NCI-H345 (cell line): ENCODE data around the gene LASP1.
"Not testable (repeated sequence)": the region's sequence is repeated elsewhere in the genome, so short reads cannot be mapped to it uniquely, and the experiment has no call there.

Source experiments
- DNase-seq: peaks from one replicate; lab custom pipeline; 2025; lab: John Stamatoyannopoulos, UW

LASP1 gene

DNA sequence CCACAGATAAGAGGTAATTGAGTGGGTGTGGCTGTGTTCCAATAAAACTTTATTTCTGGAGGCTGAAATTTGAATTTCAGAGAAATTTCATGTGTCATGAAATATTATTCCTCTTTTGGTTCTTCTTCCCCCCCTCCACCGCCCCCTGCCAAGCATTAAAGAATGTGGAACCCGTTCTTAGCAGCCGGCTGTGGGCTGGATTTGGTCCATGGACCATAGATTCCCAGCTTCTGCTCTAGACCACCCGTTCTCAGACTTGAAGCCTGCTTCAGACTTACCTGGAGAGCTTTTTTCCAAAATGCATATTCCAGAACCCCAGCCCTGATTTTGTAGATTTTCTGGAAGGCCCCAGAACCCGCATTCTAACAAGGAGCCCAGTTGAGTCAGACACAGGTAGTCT, 40.5 kb downstream of the LASP1 start:
- no peak for DNase-seq

DNA sequence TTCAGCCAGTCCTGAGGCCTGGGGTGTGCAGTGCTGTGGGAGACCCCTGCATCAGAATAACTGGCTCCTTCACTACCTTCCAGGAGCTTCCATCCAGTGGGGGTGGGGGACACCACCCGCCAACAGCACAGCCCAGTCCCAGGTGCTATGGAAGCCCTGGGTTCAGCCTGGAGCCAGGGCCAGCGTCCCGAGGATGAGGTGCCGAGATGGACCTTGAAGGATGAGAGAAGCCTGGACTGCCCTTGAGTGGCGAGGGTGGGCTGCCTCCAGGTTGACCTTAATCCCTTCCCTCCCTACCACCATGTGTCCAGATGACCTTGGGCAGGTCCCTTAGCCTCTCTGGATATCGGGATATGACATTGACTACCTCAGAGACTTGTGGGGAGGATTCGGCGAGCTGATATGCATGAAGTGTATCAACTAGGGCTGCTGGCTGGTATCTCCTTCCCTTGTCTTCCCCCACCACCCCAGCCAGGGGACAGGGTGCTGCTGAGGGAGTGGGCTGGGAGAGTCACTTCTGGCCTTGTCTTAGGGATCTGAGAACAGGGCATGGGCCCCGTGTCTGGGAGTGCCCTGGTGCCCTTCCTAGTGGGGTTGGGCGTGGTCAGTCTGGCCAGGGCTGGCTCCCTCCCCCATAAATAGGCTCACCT, 41.3 kb downstream of the LASP1 start:
- DNase-seq, result no peak

DNA sequence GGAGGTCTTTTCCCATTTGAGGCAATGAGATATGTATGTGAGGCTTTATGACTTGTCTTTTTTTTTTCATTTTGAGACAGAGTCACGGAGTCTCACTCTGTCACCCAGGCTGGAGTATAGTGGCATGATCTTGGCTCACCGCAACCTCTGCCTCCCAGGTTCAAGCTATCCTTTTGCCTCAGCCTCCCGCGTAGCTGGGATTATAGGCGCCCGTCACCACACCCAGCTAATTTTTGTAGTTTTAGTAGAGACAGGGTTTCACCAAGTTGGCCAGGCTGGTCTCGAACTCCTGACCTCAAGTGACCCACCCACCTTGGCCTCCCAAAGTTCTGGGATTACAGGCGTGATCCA, 41.8 kb downstream of the LASP1 start:
- not testable (repeated sequence) for DNase-seq

DNA sequence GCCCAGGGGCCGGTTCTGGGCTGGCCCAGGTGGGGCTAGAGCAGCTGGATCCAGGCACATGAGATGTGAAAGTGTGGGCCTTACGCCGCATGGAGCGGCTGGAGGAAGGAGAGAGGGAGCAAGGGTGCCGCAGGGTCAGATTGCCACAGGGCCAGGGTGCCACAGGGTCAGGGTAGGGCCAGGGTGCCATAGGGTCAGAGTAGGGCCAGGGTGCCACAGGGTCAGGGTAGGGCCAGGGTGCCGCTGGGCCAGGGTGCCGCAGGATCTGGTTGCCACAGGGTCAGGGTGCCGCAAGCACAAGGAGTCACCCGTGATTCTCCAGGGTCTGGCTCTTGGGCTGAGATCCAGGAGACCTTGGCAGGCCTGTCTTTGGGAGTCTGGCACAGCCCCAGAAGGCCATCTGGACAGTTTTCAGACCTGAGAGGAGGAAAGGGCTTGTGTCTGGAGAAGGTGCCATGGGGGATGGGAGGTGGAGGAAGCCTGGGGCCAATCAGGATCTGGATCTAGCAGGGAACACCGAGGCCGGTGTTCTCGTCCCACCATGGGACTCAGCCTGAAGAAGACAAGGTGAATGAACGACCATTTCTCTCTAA, 42.5 kb downstream of the LASP1 start:
- no peak for DNase-seq

DNA sequence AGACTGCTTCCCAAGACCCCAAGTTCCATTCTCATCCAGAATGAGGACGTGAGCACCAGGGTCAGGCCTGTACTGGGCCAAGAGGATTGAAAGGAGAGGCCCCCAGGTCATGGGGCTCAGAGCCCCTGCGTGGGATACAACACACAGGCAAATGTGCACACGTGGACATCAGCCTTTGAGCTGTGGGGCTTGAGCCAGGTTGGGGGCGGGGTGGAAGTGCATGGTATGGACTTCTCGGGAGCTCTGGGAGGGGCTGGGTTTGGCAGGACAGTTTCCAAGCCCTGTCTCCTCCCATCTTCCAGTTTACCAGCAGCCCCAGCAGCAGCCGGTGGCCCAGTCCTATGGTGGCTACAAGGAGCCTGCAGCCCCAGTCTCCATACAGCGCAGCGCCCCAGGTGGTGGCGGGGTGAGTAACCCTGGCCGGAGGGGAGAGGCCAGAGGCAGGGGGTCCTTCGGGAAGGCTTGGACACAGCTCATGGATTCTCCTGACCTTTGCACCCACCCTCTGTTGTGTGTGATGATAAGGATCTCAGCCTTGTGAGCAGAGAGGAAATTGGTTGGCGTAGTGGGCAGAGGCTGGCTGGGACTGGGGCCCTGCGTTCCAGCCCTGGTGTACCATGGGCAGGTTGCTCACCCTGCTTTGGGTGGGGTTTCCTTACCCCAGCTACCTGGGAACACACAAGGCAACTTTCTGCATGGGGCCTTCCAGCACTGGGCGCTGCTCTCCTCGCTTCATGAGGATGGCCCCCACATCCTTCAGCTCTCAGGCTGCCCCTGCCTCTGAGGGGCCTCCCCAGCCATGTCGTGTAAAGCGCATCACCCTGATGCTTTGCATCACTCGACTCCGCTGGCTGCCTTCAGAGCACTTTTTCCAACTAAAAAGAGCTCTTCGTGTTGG, 45.1 kb downstream of the LASP1 start:
- DNase-seq, result no peak

DNA sequence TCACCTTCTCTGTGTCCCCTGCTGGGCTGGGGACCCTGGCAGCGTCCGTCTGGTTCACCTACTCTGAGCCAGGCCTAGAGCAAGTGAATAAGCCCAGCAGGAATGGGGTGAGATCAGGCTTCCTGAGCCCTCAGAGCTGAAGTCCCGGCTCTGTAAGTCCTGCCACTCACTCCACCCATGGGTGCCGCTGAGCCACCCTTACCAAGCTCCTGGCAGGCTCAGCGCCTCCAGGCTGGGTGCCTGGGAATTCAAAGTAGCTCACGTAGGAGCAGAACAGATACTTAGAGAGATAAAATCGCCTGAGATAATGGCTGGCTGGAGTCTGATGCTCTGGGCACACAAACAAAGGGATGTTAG, 45.8 kb downstream of the LASP1 start:
- DNase-seq, result no peak

DNA sequence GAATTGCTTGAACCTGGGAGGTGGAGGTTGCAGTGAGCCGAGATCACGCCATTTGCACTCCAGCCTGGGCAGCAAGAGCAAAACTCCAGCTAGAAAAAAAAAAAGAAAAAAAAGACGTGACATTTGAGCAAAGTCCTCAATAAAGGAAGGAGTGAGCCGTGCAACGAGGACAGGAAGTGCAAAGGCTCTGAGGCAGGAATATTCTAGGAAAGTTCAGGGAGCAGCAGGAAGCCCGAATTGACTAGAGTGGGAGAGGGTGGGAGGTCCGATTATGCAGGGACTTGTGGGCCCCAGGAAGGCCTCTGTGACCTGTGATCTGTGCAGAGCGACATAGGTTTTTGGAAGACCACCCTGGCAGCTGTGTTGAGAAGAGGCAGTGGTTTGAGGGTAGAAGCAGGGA, 46.9 kb downstream of the LASP1 start:
- no peak for DNase-seq

DNA sequence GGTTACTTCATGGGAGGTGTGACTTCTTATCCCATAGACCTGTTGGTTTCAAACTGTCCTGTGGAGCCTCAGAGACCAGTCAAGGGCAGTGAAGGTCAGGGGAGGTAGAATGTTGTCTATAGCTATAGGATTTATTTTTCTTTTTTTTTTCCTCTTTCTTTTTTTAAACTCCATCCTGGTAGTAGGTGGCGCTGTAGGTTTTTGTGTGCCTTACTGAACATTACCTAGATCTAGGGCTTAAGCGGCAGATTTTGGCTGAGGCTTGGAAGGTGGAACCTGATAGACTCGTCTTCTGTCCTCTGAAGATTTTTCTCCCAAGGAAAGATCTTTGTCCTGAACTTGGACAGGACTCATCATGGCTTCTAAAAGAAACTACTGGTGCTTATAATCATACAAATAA, 47.4 kb downstream of the LASP1 start:
- DNase-seq, result no peak

DNA sequence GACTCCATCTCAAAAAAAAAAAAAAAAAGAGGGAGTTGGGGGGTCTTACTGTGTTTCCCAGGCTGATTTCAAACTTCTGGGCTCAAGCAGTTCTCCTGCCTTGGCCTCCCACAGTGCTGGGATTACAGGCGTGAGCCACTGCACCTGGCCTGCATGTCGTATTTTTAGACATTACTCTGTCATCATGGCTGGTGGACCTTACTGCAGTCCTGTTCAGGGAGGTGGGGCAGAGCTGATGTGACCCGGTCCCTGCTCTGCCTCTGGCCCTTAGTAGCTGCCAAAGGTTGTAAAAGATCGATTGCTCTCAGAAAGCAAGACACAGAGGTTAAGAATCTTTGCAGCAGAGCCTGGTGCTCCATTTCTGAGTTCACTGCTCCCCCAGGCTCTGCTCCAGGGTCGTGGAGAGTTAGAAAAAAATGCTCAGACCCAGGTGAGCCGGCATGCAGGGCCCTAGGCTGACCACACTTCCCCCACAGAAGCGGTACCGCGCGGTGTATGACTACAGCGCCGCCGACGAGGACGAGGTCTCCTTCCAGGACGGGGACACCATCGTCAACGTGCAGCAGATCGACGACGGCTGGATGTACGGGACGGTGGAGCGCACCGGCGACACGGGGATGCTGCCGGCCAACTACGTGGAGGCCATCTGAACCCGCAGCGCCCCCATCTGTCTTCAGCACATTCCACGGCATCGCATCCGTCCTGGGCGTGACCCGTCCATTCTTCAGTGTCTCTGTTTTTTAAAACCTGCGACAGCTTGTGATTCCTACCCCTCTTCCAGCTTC, 48.5 kb downstream of the LASP1 start:
- DNase-seq, result no peak

DNA sequence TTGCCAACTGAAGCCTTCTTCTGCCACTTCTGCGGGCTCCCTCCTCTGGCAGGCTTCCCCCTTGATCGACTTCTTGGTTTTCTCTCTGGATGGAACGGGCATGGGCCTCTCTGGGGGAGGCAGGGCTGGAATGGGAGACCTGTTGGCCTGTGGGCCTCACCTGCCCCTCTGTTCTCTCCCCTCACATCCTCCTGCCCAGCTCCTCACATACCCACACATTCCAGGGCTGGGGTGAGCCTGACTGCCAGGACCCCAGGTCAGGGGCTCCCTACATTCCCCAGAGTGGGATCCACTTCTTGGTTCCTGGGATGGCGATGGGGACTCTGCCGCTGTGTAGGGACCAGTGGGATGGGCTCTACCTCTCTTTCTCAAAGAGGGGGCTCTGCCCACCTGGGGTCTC, 49.1 kb downstream of the LASP1 start:
- DNase-seq, result no peak

DNA sequence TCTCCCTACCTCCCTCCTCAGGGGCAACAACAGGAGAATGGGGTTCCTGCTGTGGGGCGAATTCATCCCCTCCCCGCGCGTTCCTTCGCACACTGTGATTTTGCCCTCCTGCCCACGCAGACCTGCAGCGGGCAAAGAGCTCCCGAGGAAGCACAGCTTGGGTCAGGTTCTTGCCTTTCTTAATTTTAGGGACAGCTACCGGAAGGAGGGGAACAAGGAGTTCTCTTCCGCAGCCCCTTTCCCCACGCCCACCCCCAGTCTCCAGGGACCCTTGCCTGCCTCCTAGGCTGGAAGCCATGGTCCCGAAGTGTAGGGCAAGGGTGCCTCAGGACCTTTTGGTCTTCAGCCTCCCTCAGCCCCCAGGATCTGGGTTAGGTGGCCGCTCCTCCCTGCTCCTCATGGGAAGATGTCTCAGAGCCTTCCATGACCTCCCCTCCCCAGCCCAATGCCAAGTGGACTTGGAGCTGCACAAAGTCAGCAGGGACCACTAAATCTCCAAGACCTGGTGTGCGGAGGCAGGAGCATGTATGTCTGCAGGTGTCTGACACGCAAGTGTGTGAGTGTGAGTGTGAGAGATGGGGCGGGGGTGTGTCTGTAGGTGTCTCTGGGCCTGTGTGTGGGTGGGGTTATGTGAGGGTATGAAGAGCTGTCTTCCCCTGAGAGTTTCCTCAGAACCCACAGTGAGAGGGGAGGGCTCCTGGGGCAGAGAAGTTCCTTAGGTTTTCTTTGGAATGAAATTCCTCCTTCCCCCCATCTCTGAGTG, 49.6 kb downstream of the LASP1 start:
- no peak for DNase-seq

DNA sequence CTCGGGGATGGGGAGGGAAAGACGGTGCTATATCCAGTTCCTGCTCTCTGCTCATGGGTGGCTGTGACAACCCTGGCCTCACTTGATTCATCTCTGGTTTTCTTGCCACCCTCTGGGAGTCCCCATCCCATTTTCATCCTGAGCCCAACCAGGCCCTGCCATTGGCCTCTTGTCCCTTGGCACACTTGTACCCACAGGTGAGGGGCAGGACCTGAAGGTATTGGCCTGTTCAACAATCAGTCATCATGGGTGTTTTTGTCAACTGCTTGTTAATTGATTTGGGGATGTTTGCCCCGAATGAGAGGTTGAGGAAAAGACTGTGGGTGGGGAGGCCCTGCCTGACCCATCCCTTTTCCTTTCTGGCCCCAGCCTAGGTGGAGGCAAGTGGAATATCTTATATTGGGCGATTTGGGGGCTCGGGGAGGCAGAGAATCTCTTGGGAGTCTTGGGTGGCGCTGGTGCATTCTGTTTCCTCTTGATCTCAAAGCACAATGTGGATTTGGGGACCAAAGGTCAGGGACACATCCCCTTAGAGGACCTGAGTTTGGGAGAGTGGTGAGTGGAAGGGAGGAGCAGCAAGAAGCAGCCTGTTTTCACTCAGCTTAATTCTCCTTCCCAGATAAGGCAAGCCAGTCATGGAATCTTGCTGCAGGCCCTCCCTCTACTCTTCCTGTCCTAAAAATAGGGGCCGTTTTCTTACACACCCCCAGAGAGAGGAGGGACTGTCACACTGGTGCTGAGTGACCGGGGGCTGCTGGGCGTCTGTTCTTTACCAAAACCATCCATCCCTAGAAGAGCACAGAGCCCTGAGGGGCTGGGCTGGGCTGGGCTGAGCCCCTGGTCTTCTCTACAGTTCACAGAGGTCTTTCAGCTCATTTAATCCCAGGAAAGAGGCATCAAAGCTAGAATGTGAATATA, 50.8 kb downstream of the LASP1 start:
- DNase-seq, result no peak

DNA sequence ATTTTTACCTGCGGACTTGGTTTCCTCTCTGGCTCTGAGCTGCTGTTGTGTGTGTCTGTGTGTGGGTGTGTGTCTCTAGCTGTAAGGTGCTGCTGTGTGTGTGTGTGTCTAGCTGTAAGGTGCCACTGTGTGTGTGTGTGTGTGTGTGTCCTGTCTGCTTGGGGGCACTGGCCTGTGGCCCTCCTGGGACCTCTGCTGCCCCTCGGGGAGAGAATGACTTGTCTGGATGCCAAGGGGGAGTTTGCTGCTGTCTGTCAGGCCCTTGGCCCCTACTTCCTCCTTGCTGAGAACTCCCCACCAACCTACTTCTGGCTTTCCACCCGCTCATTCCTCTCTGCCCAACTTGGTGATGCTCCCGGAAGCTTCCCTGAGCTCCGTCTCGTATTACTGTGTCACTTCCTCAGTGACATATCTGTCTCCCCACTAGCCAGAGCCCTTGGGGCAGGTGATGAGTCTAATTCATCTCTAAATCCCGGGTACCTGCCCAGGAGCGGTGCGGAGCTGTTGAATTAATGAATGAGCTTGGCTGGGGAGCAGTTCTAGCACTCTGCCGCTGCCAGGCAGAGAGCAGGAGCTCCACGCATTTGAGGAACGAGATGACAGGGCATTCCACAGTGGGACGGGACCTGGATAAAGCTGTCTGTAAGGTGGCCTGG, 52.0 kb downstream of the LASP1 start:
- no peak for DNase-seq

DNA sequence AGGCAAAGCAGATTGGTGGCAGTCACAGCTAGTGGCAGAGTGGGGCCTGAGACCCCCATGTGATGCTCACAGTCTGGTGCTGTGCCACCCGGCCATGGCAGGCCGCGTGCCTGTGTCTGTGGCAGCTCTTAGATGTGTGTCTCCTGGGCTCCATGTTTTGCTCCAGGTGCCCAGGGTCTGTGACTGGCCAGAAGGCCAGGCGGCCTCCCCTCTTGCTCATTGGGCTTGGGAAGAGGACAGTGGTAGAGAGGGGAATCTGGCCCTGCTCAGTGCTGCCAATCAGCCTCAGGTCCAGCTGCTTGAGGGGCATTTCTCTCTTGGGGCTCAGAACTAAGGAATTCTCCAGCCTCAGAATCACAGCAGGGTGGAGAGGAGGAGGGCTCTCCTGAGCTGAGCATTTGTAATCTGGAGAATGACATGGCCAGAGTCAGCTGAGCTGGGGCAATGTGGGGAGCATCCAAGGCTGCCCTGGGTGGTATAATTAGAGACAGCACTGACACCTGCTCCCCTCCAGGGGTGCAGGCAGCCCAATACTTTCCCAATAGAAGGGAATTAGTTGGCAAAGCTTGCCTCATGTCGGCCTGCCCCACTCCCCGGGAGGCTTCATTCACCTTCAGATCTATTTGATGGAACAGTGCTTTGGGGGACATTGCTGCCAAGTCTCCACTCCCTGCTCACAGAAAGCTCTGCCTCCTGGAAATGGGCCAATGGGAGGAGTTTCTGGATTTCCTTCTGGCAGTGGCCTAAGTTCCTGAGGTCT, 52.9 kb downstream of the LASP1 start:
- peak; percentile 75 for DNase-seq

DNA sequence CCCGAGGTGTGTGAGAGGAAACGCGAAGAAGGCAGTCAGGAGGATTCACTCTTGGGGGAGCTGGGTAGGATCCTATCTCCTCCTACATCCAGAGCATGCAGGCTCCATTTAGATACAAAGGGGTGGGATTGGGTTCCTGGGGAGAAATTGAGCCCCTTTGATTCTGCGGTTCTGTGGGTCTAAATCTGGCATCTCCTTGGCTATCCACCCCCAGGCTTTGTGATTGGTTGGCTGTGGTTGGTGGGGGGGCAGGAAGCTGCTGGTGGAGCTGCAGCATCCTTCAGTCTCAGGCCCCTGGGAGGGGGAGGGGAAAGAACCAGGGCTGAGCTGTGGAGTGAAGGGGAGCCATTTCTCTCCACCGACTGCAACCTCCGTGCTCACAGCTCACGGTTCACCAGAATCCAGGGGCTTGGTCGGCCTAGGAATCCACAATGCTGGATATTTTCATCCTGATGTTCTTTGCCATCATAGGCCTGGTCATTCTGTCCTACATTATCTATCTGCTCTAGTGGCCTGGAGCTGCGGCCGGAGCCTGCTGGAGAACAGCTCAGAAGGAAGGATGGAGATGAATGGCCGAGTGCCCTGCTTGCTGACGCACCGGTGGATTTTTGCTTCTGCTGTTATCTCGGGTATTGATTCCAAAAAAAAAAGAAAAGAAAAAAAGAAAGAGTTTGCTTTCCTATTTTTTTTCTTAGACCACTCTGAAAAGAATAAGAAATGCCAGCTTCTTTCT, 55.6 kb downstream of the LASP1 start, which contains the start of gene LASP1NB:
Gene LASP1NB, plus strand, starts transcription at position 352 of the 733 bp plus-strand sequence.
- DNase-seq, result no peak

DNA sequence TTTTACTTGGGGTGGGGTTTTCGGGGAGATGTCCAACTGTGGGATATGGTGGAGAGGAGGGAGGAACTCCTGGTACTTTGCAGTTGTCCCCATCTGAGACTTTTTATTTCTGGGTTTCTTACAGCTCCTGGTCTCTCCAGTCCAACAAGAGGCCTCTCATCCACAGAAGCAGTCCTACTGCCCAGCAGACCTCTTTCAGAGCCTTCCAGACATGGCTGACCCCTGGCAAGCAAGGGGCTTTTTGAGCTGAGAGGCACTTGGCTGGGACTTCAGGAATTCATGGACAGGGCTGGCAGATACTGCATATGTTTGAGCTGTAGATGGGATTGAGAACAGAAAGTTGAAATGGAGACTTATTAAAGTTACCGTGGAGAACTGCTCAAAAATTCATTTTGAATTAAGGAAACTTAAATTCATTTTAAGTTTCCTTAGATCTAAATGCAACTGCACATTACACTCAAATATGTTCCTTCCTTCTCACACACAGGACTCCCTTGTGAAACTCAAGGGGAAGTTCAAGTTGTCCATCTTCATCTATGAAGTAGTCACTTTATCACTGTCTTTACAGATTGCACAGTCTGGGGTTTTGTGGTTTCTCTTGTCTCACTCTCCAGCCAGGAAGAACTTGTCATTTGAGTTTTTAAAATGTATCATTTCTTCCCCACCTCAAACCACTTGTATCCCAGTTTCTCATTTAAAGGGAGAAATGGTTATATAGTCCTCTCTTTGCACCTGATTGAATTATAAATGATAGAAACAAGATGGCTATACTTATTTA, 56.6 kb downstream of the LASP1 start:
- DNase-seq, result no peak

DNA sequence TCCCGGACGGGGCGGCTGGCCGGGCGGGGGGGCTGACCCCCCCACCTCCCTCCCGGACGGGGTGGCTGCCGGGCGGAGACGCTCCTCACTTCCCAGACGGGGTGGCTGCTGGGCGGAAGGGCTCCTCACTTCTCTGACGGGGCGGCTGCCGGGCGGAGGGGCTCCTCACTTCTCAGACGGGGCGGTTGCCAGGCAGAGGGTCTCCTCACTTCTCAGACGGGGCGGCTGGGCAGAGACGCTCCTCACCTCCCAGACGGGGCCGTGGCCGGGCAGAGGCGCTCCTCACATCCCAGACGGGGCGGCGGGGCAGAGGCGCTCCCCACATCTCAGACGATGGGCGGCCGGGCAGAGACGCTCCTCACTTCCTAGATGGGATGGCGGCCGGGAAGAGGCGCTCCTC, 60.9 kb downstream of the LASP1 start:
- not testable (repeated sequence) for DNase-seq

DNA sequence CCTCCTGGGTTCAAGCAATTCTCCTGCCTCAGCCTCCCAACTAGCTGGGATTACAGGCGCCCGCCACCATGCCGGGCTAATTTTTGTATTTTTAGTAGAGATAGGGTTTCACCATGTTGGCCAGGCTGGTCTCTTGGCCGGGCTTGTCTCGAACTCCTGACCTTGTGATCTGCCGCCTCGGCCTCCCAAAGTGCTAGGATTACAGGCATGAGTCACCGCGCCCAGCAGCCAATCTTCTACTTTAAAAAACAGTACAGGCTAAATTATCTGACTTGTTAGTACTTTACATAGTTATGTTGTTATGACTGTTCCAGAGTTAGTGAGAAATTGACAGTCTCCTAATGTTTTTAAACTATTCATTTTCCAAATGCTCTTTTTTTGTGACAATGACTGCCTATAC, 64.1 kb downstream of the LASP1 start:
- DNase-seq, result not testable (repeated sequence)
